Putamen (tissue), 1 donor: ENCODE measurements around the gene MTX1.
A peak's percentile ranks its signal among the peaks of the same experiment; 100 is the strongest.

Source experiments
- DNase-seq: peaks from one replicate; pipeline ENCODE4 v3.0.0-alpha.2; 2016; ENCODE audit warnings: low spot score

MTX1 gene

DNA sequence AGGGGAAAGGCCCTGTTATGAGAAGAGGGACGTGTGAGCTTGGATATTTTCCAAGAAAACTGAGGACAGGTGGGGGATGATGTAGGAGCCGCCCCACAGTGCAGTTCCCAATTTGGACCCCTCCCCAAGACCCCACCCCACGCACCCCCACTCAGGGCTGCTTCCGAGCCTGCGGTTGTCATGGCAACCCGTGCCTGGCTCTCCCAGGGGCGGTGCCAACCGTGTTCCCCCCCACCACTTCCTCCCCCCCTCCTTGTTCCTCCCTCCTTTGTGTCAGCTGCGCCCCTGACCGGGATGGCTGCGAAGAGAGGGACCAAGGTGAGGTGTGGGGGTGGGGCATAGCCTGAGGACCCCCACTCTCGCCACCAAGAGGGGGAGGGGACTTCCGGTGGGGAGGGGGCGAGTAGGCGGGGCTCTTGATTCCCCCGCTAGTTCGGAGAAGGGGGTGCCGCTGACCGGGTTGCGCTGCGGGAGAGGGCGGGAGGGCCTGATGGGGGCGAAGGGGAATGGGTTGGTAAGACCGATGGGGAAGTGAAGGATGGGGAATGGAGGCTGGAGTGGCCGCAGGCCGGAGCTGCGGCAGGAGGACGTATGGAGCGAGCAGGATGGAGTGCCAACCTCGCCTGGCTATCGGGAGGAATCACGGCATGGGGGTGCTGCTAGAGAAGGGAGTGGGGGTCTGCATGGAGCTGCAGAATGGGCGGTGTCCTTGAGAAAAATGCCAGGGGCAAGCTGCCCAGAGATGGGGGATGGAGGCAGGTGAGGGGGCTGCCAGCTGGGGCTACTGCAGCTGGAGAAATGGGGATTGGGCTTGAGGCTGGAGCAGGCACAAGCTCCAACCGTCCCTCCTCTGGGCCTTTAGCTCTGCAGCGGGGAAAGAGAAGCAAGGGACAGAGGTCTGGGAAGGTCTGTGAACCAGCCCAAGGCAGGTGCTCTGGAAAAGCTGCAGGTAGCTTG lies 33.9 kb upstream of the MTX1 start:
- peak; percentile 55 for DNase-seq

DNA sequence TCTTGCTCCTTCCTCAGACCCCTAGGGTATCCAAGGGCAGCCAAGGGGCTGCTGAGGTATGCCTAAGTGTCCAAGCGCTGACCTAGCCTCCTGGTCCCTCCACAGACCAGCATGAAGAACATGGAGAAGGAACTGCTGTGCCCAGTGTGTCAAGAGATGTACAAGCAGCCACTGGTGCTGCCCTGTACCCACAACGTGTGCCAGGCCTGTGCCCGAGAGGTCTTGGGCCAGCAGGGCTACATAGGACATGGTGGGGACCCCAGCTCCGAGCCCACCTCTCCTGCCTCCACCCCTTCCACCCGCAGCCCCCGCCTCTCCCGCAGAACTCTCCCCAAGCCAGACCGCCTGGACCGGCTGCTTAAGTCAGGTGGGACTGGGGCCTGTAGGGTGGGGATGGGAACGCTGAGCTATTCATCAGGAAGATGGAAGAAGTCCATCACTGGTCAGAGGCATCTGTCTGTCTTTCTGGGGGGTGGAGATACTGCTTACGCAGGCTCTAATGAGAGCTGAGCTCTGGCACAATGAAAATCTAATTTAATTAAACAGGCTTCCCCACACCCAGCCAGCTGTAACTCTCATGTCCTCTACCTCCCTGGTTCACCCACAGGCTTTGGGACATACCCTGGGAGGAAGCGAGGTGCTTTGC lies 33.1 kb upstream of the MTX1 start:
- DNase-seq, result no peak

DNA sequence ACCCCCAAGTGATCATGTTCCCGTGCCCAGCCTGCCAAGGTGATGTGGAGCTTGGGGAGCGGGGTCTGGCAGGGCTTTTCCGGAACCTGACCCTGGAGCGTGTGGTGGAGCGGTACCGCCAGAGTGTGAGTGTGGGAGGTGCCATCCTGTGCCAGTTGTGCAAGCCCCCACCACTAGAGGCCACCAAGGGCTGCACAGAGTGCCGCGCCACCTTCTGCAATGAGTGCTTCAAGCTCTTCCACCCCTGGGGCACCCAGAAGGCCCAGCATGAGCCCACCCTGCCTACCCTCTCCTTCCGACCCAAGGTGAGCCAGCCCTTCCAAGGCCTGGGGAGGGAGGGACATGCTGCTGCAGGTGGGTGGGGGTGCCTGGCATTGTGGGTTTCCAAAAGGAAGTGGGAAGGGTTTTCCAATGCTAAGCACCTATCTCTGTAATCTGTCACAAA lies 32.5 kb upstream of the MTX1 start:
- DNase-seq, result no peak

DNA sequence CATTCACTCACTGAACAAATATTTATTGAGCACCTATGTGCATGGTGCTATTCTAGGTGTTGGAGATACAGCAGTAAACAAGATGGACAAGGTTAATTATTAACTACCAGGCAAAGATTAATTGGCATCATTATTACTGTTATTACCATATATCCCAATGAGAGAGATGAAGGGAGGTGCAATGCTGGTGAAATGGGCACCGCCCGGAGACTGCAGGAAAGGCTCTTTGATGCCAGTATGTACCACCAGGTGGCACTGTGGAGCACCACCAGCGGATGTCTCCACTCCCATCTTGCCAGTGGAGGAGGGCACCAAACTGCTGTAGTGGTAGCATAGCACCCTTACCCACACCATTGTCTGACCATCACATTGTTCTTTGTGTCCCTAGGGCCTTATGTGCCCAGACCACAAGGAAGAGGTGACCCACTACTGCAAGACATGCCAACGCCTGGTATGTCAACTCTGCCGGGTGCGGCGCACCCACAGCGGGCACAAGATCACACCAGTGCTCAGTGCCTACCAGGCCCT lies 31.9 kb upstream of the MTX1 start:
- peak; percentile 76 for DNase-seq

DNA sequence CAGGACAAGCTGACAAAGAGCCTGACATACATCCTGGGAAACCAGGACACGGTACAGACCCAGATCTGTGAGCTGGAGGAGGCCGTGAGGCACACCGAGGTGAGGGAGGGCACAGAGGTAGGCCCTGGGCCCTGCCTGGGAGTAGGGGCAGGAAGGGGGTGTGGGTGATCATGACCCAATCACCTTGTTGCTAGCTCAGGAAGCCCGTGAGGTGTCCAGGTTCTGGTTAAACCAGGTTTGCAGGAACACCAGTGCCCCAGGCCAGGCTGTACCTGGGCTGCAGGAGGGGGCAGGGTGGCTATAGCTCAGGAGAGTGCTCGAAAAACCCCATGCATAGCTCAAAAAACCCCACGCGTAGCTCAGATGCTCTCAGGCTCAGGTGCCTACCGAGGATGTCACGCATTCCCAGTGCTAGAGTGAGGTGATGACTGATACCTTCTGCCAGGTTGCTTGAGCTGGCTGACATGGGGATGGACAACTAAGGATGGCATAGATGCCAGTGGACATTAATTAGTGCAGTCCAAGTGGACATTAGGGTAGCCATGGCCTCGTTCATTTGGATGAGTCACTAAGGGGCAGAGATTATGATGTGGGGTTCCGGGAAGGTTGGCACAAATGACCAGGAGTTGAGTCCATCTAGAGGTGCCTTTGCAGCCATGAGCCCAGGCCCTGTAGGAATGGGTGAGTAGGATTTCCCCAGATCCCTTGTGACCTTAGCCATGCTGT lies 31.1 kb upstream of the MTX1 start:
- no peak for DNase-seq

DNA sequence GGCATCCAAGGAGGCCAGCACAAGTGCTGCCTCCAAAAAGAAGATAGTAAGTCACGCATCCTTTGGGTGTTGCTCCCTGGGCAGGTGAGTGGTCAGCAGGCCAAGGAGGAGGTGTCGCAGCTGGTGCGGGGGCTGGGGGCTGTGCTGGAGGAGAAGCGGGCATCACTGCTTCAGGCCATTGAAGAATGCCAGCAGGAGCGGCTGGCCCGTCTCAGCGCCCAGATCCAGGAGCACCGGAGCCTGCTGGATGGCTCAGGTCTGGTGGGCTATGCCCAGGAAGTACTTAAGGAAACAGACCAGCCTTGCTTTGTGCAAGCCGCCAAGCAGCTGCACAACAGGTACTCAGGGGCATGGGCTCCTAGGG lies 30.6 kb upstream of the MTX1 start:
- DNase-seq, result no peak

DNA sequence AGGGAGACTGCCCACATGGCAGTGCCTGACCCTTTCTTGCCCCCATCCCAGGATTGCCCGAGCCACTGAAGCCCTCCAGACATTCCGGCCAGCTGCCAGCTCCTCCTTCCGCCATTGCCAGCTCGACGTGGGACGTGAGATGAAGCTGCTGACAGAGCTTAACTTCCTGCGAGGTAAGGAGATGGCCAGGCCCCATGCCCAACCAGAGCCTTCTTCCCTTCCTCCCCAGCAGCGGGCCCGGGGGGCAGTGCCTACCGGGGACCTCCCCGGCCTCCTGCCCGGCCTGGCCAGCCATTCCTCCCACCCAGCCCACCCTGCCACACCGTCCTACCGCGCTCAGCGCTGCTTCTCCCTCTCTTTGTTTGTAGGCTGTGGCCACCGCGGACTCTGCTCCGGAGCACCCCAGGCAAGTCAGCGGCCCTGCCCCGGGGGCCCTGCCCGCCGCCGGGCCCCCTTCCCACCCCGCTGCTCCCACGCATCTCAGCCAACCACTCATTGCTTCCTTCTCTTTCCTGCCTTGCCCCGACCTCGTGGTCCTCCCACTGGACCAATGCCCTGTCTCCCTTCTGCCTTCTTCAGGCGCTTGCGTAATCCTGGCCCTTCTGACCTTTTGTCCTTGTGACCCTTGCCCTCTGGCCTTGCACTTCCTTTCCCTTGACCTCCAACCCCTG lies 29.9 kb upstream of the MTX1 start:
- no peak for DNase-seq

DNA sequence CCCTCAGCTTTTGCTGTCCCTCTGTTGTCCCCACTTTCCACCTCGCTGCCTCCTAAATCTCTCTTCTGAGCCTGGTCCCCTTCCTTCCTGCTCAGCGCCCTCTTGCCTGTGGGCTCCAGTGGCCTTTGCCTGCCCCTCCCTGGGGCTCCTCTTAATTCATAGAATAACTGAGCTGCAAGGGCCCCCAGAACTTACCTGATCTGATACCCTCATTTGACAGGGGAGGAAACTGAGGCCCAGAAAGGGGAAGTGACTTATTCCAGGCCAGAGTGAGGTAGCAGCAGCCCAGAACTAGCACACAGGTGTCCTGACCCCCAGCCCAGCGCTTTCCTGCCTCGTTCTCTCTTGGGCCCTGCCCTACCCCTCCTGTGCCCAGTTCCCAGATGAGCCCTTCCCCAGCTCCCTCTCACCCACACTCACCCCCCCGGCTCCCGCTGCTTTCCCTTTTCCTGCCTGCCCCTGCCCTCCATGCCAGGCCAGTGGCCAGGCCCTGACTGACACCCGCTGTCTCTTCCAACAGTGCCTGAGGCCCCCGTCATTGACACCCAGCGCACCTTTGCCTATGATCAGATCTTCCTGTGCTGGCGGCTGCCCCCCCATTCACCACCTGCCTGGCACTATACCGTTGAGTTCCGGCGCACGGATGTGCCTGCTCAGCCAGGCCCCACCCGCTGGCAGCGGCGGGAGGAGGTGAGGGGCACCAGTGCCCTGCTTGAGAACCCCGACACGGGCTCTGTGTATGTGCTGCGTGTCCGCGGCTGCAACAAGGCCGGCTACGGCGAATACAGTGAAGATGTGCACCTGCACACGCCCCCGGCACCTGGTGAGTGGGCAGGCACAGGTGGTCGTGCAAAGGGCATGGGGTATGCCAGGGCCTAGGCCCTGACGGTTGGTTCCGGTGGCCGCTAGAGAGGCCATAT lies 29.1 kb upstream of the MTX1 start:
- no peak for DNase-seq

DNA sequence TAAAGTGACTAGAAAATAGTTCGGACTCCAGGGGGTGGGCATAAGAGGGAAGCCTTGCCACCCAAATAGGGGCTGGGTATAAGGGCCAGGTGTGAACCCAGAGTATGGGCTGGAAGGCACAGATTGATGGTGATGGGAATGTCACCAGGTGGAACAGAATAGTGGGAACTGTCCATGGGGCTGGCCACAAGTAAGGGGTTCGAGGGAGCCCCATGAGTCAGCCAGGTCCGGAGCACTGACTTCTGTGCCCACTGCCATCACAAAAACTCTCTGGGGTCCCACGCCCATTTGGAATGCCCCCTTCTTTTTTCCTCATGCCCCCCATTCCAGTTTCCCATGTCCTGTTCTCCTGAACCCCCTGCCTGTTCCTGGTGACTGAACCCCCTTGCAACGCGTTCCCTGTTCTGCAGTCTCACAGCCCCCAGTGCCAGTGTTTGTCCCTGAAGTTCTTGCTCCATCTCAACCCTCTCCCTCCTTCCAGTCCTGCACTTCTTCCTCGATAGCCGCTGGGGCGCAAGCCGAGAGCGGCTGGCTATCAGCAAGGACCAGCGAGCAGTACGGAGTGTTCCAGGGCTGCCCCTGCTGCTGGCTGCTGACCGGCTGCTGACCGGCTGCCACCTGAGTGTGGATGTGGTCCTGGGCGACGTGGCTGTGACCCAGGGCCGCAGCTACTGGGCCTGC lies 27.0 kb upstream of the MTX1 start:
- DNase-seq, result no peak

DNA sequence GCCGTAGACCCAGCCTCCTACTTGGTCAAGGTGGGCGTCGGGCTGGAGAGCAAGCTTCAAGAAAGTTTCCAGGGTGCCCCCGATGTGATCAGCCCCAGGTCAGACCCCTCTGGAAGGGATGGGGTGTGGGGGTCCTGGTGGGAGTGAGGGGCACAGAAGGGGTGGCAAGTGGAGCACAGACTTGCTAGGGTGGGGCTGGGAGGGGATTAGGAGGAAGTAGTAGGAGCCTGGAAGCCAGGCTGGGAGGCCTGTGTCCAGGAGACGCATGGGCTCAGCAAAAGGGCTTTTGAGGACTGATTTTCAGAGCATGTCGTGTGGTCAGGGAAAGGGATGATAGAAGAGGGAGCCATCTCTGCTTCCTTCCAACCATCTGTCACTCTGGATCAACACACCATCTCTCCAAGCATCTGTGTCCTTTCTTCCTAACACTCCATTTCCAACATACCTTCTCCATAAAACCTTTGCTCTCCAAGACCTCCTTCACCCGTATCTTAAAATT lies 26.4 kb upstream of the MTX1 start:
- DNase-seq, result no peak

DNA sequence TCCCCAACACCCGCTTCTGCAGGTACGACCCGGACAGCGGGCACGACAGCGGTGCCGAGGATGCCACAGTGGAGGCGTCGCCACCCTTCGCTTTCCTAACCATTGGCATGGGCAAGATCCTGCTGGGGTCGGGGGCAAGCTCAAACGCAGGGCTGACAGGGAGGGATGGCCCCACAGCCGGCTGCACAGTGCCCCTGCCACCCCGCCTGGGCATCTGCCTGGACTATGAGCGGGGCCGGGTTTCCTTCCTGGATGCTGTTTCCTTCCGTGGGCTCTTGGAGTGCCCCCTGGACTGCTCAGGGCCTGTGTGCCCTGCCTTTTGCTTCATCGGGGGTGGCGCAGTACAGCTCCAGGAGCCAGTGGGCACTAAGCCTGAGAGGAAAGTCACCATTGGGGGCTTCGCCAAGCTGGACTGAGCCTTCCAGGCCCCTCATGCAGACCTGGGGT lies 24.7 kb upstream of the MTX1 start:
- no peak for DNase-seq

DNA sequence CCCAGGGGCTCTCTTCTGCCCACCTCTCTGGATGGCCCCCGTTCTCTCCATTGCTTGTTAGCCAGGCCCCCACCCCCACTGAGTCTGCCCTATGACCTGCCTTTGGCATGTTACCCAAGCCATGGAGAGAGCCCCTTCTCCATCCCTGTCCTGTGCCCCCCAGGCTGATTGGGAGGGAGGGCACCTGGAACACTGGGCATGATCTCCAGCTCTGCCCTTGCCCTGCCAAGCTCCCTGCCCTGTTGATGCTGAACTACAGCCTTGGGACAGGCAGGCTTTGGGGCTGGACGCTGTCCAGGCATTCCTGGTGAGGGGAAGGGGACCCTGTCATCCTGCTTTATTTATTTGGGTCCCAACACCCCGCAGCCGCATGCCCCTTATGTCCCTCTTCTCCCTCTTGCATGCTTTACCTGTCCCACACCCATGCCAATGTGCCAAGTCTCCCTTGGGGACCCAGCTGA lies 24.1 kb upstream of the MTX1 start:
- DNase-seq, result no peak

DNA sequence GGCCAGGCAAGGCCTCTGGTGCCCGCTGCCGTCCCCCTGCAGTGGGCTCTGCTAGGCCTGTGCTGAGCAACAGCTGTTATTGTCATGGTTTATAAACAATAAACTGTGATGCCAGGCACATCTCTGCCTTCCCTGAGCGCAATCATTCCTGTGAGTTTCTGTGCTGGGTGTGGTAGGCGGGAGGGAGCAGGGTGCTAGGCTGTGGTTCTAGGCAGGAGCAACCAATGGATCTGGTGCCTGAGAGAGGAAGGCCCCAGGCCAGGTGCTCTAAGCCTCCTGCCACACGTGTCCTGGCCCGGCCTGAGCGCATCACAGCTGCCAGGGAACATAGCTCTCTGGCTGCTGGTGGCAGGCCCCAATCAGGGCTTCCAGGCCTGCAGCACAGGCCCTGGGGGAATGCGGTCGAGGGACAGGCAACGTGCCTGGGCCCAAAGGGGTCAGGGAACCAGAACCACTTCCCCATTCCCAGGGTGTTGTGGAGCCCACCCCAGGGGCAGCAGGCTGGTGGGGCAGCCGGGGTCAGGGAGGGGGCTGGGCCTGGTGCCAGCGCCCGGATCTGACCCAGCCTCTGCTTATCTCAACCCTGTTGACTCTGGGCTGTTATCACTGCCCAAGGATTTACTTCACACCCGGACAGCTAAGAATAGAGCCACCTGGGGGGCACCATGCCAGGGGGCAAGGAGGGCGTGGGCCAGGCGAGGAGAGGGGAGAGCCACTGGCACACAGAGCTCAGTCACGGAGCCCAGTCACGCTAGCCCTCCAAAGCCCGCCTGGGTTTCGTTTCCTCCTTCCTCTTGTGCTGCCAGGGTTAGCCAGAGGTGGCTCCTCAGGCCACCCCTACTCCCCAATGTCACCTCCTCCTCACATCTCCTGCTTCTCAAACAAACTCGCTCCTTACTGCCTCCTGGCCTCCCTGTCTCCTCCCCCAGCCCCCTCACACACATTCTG lies 23.4 kb upstream of the MTX1 start:
- DNase-seq, result no peak

DNA sequence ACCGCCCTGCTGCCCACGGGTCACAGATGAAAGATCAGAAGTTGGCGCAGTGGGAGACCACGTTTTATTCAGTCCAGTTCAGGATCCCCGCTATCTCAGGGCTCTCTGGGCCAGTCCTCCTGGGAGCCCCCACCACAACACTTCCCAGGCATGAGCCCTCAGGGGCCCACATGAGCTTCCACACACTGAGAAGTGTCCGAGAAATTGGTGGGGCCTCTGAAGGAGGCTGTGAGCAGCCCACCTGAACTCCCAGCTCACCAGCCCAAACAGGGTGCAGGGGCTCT lies 22.8 kb upstream of the MTX1 start:
- DNase-seq, result no peak

DNA sequence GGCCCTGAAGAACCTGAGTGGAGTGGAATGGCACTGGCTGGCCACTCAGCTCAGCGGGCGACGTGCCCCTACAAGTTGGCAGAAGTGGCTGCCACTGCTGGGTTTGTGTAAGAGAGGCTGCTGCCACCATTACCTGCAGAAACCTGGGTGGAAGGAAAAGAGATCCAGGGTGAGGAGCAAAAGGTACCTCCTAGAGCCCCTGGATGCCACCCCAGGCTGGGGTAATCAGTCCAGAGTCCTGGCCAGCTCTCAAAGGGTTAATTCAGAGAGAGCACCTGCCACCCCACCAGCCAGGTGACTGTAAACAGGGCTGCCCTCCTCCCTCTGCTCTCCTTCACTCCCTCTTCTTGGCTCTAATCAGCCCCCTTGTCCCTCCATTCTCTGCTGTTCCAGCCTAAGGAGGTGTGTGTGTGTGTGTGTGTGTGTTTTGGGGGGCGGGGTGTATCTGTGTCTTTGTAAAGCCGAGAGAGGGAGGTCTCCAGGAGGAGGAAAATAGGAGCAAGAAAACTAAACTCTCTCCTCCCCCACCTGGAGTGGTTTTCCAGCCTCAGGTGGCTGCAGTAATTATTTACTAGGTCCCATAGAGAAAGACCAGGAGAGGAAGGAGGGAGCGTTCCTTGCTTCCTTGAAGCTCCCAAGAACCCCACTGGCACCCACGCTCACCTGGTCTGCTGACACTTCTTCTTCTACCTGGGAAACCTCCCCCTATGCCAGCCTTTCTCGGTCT lies 22.3 kb upstream of the MTX1 start:
- DNase-seq, result no peak

DNA sequence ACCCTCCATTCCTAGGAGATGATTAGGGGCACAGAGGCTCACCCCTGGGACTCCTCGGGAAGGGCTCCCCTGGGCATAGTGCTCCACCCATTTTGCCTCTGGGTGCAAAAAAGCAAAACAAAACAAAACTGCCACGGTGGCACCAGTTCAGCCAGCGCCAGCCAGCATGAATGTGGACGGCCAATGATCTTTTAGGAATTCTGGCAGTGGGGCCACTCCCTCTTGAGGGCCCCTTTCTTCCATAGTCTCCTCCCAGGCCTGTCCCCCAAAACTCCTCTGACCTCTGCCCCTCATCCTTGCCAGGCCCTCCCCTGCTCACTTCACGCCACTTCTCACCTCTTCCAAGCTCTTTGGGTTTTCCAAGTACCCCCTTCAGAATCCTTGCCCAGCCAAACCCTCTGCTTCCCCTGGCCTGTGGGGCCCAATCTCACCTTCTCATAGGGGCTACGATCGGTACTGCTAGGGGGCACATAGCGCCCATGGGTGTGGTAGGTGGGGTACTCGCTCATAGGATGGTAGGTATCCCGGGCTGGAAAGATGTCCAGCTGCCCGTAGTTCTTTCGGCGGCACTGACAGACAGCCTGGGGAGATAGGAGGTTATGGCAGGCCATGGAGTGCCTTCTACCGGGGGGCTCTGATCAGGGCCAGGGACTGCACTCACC lies 21.6 kb upstream of the MTX1 start:
- DNase-seq, result no peak

DNA sequence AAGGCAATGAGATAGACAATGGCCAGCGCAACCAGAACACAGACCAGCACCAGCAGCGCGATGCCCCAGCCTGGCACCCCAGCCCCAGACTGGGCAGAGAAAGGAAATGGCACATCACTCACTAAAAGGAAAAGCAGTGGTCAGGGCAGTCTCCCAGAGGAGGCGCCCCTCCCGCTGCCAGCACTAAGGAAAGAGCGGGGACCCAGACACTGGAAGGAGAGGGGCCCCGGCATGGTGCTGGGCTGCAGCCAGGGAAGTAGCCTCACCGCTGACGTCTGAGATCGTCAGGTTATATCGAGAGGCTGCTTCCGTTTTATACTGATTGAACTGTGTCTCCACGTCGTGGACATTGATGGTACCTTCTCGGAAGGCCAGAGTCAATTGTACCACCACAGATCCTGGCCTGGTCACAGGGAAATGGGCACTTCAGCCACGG lies 21.0 kb upstream of the MTX1 start:
- no peak for DNase-seq

DNA sequence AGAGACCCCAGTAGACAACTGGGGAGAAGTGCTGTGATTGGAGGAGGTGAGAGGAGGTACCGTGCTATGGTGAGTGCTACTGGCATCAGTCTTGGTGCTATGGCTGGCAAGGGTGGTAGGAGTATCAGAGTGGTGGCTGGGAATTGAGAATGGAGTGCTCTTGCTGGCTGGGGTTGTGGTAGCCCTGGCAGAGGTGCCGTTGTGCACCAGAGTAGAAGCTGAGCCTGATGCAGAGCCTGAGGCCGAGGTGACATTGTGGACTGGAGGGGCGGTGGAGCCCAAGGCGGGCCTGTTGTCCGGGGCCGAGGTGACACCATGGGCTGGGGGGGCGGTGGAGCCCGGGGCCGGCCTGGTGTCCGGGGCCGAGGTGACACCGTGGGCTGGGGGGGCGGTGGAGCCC lies 20.2 kb upstream of the MTX1 start:
- DNase-seq, result no peak
